Measurements from ENCODE around the gene C9. TPM values are rescaled to one million over a fixed set of nuclear protein-coding genes. Genes with fewer than 3 reads are reported as not detected.

Gene C9
- total RNA-seq, 4 donors from 2014 or later = not detected

- WGBS, 2 donors = 83 to 85% methylated on average over 2 of the region's 2 CpGs
- Histone ChIP-seq H3K27ac (no peak overlapping the region), H3K9me3 (no peaks in the 10 kb centered on the region), H3K4me1 (no peaks in the 10 kb centered on the region), H3K36me3 (no peaks in the 10 kb centered on the region), H3K4me3 (replicated peaks in 1 of 3) (no peak overlapping the region), H3K27me3 (no peaks in the 10 kb centered on the region)
- no peak for TF ChIP-seq CTCF (IDR thresholded peaks at IDR 0.05)
- no peak for TF ChIP-seq POLR2A (IDR thresholded peaks at IDR 0.05)
- DNase-seq = no peak
- intact Hi-C loops (cut with DNase I) = no loop called here
Observed at GRCh38 chr5:39270225-39270848, 94.0 kb downstream of the C9 start.

- WGBS, 2 donors = 94 to 97% methylated on average over 2 of the region's 2 CpGs
- H3K27me3 ChIP-seq = no peaks in the 10 kb centered on the region
- no peak overlapping the region for H3K4me3 ChIP-seq (replicated peaks in 1 of 3)
- H3K36me3 ChIP-seq = no peaks in the 10 kb centered on the region
- no peak for DNase-seq
- no peak overlapping the region for H3K27ac ChIP-seq
- TF ChIP-seq POLR2A (IDR thresholded peaks at IDR 0.05) = no peak
- TF ChIP-seq CTCF (IDR thresholded peaks at IDR 0.05) = no peak
- intact Hi-C loops (cut with DNase I) = no loop called here
- H3K4me1 ChIP-seq = no peaks in the 10 kb centered on the region
- no peaks in the 10 kb centered on the region for H3K9me3 ChIP-seq
Observed at GRCh38 chr5:39267186-39267585, 97.1 kb downstream of the C9 start.

- no peak overlapping the region for H3K27ac ChIP-seq
- WGBS, 2 donors = 0% methylated on average over 2 of the region's 2 CpGs
- H3K36me3 ChIP-seq = no peaks in the 10 kb centered on the region
- TF ChIP-seq CTCF (IDR thresholded peaks at IDR 0.05) (no peak), POLR2A (IDR thresholded peaks at IDR 0.05) (no peak)
- H3K27me3 ChIP-seq = no peaks in the 10 kb centered on the region
- no peak for DNase-seq
- no peaks in the 10 kb centered on the region for H3K4me1 ChIP-seq
- no peak overlapping the region for H3K4me3 ChIP-seq (replicated peaks in 1 of 3)
- H3K9me3 ChIP-seq = no peaks in the 10 kb centered on the region
- intact Hi-C loops (cut with DNase I) = no loop called here
Observed at GRCh38 chr5:39266442-39266841, 97.9 kb downstream of the C9 start.

GRCh38 chr5:39264528-39264927 is 99.8 kb downstream of the C9 start:
- no peaks in the 10 kb centered on the region for H3K4me1 ChIP-seq
- no peak for DNase-seq
- WGBS, 2 donors = 79 to 94% methylated on average over 1 of the region's 1 CpG
- intact Hi-C loops (cut with DNase I) = no loop called here
- no peak overlapping the region for H3K27ac ChIP-seq
- H3K36me3 ChIP-seq = no peaks in the 10 kb centered on the region
- no peak overlapping the region for H3K4me3 ChIP-seq (replicated peaks in 1 of 3)
- TF ChIP-seq CTCF (IDR thresholded peaks at IDR 0.05) = no peak
- TF ChIP-seq POLR2A (IDR thresholded peaks at IDR 0.05) = no peak
- no peaks in the 10 kb centered on the region for H3K9me3 ChIP-seq
- no peaks in the 10 kb centered on the region for H3K27me3 ChIP-seq

- no peak overlapping the region for H3K27ac ChIP-seq
- WGBS, 2 donors = 63 to 70% methylated on average over 2 of the region's 2 CpGs
- TF ChIP-seq CTCF (IDR thresholded peaks at IDR 0.05) (no peak), POLR2A (IDR thresholded peaks at IDR 0.05) (no peak)
- no peaks in the 10 kb centered on the region for H3K36me3 ChIP-seq
- DNase-seq = no peak
- H3K4me3 ChIP-seq (replicated peaks in 1 of 3) = no peak overlapping the region
- no peaks in the 10 kb centered on the region for H3K27me3 ChIP-seq
- H3K4me1 ChIP-seq = no peaks in the 10 kb centered on the region
- no peaks in the 10 kb centered on the region for H3K9me3 ChIP-seq
- intact Hi-C loops (cut with DNase I) = no loop called here
Observed at GRCh38 chr5:39262981-39263380, 101.3 kb downstream of the C9 start.
